GM10266 (cell line): ENCODE data around the gene ZNF30.

Experiments
- DNase-seq: peaks from one replicate; pipeline ENCODE4 v3.0.0; 2012; ENCODE audit errors: extremely low spot score
- TF ChIP-seq, protein P1 (sequence below): IDR thresholded peaks from 2 replicates; pipeline ENCODE4 v1.5.1; 2012; ENCODE audit warnings: mild to moderate bottlenecking, low read depth; ENCODE audit not compliant: control insufficient read depth, insufficient read depth; ENCODE audit errors: missing control alignments

ZNF30 gene

DNA sequence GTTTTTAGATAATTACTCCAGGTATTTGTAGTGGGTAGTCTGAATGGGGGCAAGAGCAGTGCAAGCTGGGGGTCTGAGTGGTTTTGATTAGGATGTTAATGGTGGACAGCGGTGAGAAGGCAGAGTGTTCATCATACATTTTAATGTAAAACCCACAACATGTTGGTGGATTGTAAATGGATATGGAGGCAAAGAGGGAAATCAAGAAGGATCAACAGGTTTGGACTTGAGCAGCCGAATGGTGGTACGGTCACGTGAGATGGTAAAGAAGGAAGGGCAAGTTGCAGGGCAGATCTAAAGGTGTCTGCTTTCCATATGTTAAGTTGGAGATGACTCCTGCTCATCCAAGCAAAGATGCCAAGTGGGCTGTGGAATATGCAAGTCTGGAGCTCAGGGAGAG, 9.5 kb downstream of the ZNF30 start:
- no peak for DNase-seq
- TF ChIP-seq, protein P1, sequence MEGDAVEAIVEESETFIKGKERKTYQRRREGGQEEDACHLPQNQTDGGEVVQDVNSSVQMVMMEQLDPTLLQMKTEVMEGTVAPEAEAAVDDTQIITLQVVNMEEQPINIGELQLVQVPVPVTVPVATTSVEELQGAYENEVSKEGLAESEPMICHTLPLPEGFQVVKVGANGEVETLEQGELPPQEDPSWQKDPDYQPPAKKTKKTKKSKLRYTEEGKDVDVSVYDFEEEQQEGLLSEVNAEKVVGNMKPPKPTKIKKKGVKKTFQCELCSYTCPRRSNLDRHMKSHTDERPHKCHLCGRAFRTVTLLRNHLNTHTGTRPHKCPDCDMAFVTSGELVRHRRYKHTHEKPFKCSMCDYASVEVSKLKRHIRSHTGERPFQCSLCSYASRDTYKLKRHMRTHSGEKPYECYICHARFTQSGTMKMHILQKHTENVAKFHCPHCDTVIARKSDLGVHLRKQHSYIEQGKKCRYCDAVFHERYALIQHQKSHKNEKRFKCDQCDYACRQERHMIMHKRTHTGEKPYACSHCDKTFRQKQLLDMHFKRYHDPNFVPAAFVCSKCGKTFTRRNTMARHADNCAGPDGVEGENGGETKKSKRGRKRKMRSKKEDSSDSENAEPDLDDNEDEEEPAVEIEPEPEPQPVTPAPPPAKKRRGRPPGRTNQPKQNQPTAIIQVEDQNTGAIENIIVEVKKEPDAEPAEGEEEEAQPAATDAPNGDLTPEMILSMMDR = no peak

DNA sequence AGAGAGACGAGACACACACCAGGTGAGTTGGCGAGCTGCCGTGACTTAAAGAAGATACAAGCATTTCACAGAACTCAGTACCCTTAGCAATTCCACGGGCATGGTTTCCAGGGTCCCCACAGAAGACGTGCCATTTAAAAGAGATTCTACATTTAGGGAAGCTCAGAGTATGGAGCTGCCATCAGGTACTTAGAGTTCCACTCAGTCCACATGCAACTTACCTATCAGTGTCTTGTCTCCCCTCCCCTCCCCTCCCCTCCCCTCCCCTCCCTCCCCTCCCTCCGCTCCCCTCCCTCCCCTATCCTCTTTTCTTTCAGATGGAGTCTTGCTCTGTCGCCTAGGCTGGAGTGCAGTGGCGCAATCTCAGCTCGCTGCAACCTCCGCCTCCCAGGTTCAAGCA, 12.2 kb downstream of the ZNF30 start:
- no peak for DNase-seq
- TF ChIP-seq, protein P1 = no peak

DNA sequence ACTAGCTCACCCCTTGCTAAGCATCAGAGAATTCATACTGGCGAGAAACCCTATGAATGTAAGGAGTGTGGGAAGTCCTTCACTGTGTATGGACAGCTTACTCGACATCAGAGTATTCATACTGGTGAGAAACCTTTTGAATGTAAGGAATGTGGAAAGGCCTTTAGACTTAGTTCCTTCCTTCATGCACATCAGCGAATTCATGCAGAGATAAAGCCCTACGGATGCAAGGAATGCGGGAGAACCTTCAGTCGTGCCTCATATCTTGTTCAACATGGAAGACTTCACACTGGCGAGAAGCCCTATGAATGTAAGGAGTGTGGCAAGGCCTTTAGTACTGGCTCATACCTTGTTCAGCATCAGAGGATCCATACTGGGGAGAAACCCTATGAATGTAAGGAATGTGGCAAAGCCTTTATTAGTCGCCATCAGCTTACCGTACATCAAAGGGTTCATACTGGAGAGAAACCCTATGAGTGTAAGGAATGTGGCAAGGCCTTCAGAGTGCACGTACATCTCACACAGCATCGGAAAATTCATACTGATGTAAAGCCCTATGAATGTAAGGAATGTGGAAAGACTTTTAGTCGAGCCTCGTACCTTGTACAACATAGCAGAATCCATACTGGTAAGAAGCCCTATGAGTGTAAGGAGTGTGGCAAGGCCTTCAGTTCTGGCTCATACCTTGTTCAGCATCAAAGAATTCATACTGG, 17.3 kb downstream of the ZNF30 start:
- DNase-seq = no peak

DNA sequence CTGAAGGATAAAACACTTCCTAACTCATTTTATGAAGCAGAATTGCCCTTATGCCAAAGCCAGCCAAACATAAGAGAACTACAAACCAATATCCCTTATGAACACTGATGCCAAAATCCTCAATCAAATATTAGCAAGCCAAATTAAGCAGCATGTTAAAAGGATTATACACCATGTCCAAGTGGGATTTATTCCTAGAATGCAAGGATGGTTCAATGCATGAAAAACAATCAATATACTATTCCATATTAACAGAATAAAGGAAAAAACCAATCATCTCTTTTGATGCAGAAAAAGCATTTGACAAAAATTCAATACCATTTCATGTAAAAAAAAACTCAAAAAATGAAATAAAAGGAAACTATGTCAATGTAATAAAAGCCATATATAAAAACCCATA, 26.4 kb downstream of the ZNF30 start:
- TF ChIP-seq, protein P1 = no peak

More for the DNA sequence above, 17.3 kb downstream of the ZNF30 start:
- TF ChIP-seq, protein P1 = no peak

DNA sequence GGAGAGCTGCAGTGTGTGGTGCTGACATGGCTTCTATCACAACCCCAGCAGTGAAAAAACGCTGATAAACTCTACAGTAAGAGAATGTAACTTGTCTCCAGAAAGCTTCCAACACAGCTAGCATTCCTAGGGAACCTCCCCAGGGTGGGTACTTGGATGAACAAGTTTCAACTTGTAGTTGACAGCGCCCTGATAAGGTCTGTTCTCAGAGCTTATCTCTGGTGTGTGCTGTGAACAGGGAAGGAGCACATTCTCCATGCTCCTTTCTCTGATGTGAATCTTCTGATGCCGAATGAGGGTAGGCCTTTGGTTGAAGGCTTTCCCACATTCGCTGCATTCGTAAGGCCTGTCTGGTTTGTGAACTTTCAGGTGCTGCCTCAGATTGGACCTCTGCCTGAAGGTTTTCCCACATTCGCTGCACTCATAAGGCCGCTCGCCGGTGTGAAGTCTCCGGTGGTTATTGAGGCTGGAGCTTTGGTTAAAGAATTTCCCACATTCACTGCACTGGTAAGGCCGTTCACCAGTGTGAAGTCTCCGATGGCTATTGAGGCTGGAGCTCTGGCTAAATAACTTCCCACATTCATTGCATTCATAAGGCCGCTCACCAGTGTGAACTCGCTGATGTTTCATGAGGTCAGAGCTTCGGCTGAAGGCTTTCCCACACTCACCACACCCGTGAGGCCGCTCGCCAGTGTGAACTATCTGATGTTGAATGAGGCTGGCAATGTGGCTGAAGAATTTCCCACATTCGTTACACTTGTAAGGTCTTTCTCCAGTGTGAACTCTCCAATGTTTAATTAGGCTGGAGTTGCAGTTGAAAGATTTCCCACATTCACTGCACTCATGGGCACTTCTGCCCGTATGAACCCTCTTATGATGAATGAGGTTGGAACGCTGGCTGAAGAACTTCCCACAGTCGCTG, 31.4 kb downstream of the ZNF30 start:
- DNase-seq = no peak
- TF ChIP-seq, protein P1 = no peak

More for the DNA sequence above, 26.4 kb downstream of the ZNF30 start:
- DNase-seq = no peak

DNA sequence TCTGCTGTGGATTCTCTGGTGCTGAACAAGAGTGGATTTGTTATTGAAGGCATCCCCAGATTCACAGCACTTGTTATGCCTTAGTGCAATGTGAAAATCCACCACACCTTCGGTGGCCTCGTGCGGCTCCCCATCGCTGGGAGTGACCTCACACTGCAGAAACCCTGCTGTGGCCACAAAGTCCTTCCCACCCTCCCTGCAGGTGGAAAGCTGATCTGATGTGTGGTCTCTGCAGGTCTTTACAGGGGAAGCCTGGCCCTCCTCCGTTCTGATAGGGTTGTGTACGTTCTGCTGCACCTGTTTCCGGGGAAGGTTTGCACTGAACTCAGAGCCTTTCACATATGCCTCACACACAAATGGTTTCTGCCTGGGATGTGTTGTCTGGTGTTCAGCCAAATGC, 32.3 kb downstream of the ZNF30 start:
- TF ChIP-seq, protein P1 = no peak
- no peak for DNase-seq
